Mucosa of gallbladder (tissue), 1 donor: Measurements from ENCODE around the gene PNPT1. TPM values are rescaled to one million over a fixed set of nuclear protein-coding genes. Genes with fewer than 3 reads are reported as not detected.
"Not testable (repeated sequence)": the region's sequence is repeated elsewhere in the genome, so short reads cannot be mapped to it uniquely, and the experiment has no call there.

Source experiments
- DNase-seq: peaks from one replicate; pipeline ENCODE4 v3.0.0-alpha.2; 2020; ENCODE audit warnings: low spot score
- total RNA-seq: library from RNA; stranded (reverse); gene quantifications from one replicate; pipeline ENCODE4 v1.2.1, GENCODE V29; 2021
- donor health status: DM: no; HTN: no; CAD: no.

The PNPT1 gene
- total RNA-seq, 1 donor from 2014 or later, result 15.9 TPM

DNA sequence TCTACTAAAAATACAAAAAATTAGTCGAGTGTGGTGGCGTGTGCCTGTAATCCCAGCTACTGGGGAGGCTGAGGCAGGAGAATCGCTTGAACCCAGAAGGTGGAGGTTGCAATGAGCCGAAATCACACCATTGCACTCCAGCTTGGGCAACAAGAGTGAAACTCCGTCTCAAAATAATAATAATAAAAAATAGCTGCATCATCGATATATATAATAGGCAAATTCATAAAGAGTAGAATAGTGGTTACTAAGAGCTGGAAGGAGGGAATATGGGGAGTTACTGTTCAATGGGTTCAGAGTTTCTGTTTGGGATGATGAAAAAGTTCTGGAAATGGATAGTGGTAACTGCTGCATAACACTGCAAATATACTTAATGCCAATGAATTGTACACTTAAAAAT, 96.8 kb downstream of the PNPT1 start:
- not testable (repeated sequence) for DNase-seq

GRCh38 chr2:55595536-55595935, 98.1 kb downstream of the PNPT1 start:
- no peak for DNase-seq

DNA sequence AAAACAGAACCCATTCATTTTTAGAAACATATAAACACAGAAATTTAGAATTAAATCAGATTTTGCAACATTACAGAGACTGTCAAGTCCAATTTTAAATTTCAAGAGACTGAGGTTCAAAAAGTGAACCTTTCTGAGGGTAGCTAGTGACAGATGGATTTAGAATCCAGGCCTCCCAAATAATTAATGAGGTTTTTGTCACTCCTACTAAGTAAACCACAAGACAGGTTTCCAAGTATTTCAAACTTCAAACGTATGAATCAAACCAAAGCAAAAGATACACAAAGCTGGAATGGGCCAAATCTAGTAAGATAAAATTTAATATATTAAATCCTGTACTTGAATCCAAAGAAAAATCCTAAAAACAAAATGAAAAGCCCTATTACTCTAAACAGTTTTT, 101.5 kb downstream of the PNPT1 start:
- DNase-seq, result no peak

DNA sequence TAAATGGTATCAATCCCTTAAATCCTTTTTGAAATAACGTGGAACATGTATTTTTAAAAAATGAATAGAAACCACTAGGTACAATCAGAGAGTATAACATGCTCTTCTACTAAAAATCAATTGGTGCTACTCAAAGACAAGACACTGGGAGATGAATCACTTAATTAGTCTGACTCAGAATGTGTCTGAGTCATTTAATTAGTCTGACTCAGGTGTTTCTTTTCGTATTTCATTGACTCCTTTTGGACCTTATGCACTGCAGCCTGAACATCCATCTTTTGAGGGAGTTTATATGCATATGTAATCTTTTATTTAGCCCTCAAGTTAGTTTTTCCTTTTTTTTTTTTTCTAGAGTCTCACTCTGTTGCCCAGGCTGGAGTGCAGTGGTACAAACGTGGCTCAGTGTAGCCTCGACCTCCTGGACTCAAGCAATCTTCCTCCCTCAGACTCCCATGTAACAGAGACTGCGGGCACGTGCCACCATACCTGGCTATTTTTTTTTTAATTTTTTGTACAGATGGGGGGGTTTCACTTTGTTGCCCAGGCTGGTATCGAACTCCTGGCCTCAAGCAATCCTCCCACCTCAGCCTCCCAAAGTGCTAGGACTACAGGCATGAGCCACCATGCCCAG, 102.7 kb downstream of the PNPT1 start:
- DNase-seq, result no peak

- DNase-seq, result no peak
Measured at GRCh38 chr2:55585451-55586080, 108.1 kb downstream of the PNPT1 start.

Other genes with a start within 250 kb of the PNPT1 start
- gene CFAP36, start 174.1 kb downstream of the PNPT1 start, total RNA-seq, result 52.4 TPM
- gene PPP4R3B, start 76.2 kb downstream of the PNPT1 start, total RNA-seq, result 69.9 TPM
- gene EFEMP1, start 229.9 kb upstream of the PNPT1 start, total RNA-seq, result 45.2 TPM